SW 1271 (cell line): Measurements from ENCODE around the gene AP1G1.

Source experiments
- DNase-seq, 2 experiments: peaks; one replicate each; lab custom pipeline; 2025; lab: John Stamatoyannopoulos, UW

The AP1G1 gene

DNA sequence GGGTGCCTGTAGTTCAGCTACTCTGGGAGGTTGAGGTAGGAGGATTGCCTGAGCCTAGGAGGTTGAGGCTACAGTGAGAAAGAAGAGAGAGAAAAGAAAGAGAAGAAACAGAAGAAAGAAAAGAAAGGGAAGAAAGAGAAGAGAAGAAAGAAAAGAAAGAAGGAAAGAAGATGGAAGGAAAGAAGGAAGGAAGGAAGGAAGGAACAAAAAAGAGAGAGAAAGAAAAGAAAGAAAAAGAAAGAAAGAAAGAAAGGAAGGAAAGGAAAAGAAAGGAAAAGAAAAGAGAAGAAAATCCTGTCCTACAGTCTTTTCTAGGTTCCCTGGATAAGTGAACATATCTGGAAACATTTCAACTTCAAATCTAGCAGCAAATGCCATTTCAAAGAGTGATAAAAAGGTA, 54.5 kb downstream of the AP1G1 start:
- DNase-seq: no peak

DNA sequence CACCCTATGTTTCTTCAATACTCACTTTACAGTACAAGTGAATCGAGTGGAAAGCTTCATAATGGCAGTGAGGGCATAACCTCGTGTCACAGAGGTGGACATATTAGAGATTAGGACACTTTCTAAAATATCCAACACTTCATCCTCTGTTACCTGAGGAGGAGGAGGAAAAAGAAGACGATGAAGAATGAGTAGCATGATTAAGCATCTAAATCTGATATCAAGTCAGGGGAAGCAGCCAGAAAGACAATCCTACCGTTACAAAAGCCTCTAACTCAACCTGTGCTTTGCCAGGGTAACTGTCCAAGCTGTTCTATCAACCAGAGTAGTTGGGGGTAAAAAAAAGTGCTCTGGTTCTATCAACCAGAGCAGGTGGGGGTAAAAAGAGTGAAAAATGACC, 60.4 kb downstream of the AP1G1 start:
- no peak for DNase-seq

DNA sequence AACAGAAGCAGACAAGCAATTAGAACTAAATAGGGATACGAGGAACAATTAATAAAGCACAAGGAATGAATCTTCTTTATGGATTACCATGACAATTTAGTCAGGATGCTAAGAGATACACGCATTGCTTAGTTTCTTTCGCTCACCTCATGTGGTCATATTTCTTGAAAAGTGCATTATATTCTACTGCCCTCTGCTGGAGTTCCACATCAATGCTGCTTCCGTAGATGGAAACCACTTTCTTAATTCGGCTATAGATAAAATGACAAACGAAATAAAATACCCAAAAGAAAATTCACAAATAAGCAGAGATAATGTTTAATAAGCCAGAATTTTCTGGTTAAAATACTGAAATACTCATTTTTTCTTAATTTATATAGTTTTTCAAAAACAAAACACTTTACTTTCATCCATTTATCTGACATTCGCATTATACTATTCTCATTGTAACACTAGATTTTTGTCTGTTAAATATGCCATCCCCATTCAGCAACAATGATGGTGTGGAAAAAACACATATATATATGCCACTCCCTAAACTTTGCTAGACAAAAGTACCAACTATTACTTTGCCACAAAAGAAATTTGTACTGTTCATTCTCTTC, 62.1 kb downstream of the AP1G1 start:
- DNase-seq: peak in 1 of 2 experiments; percentile 34

DNA sequence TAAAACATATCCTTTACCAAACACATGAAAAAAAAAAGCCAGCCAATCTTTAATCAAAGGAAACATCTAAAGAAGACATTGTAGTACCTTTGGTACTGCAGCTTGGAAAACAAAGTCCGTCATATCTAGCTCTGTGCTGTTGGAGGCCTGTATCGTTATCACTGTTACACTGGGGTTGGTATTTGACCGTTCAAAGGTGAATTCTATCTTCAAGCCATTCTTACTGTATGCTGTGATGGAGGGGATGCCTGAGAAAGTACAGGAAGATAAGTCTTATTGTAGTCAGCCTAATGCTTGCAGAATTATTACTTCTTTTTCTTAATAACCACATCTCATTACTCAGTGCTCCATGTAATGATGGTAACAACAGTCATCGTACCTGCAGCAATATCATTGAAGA, 69.8 kb downstream of the AP1G1 start:
- no peak for DNase-seq

DNA sequence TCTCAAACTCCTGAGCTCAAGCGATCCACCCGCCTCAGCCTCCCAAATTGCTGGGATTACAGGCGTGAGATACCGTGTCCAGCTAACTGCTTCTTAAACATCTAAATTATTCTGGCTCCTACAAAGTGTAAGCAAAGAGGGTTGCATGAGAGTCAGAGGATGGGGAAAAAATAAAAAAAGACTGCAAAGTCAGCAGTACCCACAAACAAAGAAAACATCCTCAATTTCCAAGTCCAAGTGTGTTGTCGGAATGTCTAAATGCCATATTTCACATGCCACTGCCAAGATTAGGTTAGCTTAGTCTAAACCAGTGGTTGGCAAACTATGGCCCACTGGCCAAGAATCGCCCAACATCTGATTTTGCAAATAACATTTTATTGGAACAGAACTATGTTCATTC, 71.1 kb downstream of the AP1G1 start:
- DNase-seq: no peak

DNA sequence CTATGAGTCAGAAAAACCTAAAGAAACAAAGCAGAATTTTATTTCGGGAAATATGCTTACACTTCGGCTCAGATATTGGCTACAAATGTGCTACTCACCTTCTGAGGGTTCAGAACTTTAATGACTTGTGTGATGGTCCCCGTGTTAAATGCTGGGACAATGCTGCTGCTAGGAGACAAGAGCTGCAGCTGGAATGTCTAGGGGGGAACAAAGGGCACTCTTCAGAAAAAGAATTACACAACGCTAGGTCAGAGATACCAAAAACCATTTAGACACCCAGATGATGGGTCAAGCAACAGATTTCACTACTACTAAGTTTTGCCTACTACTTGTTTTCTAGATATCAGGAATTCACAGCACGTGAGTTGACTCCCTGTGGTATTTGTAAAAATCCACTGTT, 74.1 kb downstream of the AP1G1 start:
- no peak for DNase-seq

DNA sequence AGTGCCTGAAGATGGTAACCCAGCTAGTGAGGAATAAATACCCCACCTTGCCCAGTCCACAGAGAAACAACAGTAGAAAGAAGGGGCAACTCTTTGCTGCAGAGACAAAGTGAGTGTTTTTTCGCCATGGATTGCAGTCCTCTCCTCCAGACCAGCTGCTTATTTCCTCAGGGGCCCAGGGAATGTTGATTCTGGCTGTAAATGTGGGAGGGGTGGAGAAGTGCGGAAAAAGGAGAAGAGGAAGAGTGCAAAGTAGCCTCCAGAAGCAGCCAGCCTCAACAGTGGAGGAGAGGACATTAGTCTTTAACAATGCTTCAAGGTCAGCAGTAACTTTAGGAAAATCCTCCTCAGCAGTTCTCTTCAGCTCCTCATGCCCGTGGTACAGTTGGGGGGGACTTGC, 76.0 kb downstream of the AP1G1 start:
- DNase-seq: no peak

DNA sequence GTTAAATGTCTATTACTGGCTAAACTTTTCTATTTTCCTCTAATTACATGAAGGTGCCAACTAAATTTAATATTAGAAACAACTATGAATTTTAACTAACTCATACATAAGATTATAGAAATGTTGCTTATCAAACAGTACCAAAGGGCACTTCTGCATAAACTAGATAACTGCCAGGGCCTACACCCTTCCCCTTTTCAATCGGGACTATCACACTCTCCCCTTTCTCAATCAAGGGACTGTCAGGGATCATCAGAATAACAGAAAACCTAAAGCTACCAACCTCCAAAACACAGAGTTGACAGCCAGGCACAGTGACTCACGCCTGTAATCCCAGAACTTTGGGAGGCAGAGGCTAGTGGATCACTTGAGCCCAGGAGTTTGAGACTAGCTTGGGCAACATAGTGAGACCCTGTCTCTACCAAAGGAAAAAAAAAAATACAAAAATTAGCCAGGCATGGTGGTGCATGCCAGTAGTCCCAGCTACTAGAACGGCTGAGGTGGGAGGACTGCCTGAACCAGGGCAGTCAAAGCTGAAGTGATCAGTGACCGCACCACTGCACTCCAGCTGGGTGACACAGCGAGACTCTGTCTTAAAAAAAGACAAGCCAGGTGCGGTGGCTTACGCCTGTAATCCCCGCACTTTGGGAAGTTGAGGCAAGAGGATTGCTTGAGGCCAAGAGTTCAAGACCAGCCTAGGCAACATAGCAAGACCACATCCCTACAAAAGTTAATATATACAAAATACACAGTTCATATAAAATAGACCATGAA, 80.9 kb downstream of the AP1G1 start:
- DNase-seq: no peak

DNA sequence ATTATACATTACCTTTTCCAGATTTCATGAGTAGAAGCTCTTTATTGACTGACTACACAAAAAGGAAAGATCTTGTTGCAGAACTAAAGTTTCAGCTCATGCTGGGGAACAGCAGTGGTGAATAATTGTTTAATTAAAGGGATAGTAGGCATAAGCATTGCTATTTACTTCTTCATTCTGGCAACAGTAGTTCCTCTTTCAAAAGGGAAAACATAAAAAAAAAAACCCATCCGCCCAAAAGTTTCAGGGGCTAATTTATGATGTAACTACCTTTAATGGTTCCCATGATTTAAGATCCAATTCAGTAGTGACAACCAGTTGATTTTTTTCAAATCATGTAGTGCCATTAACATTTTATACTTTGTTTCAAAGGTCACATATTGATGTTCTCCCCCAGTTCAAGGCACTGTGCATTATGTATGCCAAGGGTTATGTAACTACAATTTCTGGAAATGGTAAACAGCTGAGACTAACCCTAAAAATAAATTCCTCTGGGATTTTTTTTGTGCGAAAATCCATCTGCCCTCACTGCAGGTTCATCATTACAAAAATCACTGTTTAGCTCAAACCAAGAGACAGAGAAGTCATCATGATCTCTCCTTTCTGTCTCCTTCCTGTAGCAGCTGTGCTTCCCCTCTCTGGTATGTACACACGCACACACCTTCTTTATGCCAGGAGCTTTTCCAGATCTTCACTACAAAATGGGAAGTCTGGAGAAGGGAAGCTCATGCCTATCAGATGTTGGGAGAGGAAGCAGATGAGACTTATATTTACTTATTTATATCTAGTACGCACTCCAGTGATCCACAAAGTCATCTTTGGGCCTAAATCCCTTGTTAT, 81.9 kb downstream of the AP1G1 start:
- DNase-seq: no peak

DNA sequence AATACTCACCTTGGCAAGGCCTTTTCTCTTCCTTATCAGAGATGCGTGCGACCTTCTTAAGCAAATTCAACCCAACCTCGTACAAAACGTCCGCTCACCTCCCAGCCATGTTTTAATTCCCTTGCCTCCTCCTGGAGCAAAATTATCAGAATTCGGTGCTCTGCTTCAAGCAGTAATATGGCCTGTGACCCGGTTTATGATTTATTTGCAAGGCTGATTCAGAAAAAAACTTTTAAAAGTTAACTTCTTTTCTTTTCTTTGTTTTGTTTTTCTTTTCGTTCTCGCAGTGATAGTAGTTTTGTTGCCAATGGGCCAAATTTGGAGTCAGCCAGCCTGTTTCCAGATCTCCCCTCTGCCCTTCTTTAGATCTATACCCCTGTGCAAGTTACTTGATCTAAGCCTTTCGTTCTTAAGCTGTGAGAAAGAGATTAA, 84.3 kb downstream of the AP1G1 start, which contains the start of gene PHLPP2:
Gene PHLPP2 (minus strand): TSS at position 382 of the 432 bp plus-strand sequence. CDS start 9,906 bp downstream, outside the sequence.
- no peak for DNase-seq

DNA sequence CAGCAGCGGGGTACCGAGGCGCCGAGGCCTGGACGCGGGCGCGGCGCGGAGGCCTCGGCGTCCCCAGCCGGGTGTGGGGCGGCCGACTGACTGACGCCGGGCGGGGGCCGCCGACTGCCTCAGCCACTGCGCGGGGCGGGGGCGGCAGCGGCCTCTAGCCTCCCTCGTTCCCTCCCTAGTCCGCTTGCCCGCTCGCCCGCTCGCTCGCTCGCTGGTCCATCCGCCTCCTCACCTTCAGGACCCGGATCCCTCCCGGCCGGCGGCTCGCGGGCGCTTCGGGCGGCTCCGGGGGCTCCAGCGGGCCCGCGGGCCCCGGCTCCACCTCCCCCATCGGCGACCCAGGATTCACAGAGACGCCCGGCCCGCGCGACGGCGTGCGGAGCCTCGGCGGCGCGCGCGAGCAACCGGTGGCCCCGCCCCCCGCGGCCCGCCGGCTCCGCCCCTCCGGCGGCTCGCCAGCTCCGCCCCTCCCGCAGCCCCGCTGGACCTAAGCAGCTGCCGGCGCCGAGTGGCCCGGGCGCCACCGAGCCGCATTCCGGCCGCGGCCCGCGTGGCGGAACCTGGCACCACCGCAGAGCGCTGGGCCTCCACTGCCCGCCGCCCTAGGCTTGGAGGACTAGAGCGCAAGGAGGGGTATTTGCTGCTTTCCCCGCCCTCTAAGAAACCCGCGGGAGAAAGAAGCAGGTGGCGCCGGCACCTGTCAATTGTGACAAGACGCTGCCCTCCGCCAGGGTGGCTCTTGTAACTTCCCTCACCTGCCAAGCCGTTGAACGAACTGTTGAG, 84.9 kb downstream of the AP1G1 start:
- DNase-seq: peak; percentile 23 to 67

DNA sequence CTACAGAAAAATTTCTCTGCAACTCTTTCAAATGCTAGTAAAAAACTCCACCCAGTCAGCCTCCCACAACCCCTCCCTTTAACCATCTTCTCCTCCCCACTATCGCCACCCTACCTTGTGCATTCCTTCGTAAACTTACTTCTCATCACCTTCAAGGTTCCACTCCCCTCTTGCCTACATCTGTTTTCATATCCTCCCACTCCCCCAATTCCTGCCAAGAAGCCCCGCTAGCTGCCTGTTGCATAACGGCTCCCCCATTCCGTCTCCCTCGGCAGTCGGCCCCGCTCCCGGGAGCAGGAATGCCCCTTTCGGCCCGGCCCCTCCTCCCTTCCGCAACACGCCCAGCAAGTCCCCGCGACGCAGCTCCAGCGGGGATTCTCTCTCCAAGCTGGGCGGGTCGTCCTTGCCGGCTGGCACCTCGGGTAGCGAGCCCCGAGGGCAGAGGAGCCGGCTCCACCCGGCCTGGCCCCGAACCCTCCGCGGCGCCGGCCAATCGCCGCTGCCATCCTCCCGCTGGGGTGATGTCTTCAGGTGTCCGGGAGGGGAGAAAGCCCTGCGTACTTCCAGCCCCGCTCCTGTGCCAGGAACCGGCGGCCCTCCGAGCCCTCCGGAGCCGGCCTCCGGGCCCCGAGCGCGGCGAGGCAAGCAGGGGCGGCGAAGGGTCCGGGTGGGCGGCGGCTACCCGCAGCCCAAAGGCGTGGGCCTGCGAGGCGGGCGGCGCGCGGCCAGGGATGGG, 85.7 kb downstream of the AP1G1 start:
- peak; percentile 75 to 77 for DNase-seq

DNA sequence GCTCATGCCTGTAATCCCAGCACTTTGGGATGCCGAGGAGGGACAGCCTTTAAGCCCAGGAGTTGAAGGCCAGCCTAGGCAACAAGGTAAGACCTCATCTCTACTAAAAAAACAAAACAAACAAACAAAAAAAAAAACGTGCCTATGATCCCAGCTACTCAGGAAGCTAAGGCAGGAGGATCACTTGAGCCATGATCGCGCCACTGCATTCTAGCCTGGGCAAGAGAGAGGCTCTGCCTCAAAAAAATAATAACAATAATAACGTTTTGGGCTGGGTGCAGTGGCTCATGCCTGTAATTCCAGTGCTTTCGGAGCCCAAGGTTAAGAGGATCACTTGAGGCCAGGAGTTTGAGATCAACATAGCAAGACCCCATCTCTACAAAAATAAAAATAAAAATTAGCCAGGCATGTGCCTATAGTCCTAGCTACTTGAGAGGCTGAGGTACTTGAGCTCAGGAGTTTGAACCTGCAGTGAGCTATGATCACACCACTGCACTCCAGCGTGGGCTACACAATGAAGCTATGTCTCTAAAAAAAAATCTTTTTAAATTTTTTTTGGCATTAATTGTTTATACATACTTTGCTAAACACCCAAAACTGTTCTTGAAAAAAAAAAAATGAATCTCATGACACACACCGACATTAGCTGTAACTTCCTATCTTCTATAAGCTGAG, 87.4 kb downstream of the AP1G1 start:
- no peak for DNase-seq

DNA sequence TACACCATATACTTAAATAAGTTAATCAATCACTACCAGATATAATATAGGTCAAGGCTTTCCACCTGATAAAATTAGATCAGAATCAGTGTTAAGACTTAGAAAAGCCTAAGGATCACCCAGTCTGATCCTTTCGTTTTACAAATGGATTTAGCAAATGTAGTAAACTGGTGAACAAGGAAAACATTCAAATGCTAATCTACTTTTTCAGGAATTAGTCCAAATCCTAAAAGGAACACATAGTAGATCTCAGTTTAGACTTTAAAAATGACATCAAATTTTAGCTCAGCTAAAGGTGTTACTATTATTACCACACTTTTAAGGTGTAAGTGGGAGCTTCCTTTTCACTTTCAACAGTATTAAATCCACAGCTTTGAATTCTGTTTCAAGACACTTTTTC, 96.1 kb downstream of the AP1G1 start:
- DNase-seq: no peak

DNA sequence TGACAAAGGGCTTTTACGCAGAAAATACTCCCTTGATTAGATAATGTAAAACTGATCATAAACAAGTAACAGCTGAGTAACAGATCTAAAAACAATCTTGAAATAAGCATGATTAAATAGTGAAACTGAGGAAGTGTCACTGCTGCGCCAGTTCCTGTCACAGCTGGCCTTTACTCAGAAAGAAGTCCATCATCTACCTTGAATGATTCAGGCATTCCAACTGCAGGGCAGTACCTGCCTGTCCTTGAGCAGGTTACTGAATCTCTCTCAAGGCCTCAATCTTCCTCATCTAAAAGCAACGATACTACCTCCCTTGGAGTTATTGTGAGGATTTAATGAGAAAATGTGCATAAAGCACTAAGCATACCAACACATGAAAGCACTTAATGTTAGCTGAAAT, 96.8 kb downstream of the AP1G1 start:
- DNase-seq: no peak

DNA sequence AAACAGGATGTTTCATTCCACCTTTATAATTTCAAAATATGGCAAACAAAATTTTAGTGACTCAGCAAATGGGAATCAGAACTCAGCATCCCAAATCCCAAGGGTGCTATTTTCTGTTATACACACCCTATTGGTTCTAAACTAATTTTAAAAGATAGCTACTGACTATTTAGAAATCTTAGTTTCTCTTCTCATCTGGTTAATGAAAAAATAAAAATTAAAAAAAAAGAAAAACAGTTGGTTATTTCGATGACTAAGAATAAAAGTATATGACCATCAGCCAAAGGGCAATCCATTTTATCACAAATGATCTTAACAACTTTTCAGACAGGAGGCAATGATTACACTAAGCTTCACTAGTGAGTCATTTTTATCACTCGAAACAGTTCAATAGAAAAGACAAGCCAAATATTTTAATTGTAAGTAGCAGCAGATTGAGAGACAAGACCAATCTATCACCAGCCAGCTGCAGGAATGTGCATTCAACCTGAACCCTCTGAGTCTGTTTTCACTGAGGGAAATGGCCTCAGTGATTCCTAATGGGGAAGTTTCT, 99.3 kb downstream of the AP1G1 start:
- DNase-seq: no peak

DNA sequence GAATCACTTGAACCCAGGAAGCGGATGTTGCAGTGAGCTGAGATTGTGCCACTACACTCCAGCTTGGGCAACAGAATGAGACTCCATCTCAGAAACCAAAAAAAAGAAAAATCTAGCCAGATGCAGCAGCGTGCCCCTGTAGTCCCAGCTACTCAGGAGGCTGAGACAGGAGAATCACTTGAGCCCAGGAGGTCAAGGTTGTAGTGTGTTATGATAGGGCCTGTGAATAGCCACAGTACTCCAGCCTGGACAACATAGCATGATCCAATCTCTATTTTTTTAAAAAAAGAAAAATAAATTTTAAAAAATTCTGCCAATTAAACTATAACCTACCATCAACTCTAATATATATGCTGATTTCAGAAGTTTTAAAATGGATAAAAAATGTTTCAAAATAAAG, 99.9 kb downstream of the AP1G1 start:
- no peak for DNase-seq

DNA sequence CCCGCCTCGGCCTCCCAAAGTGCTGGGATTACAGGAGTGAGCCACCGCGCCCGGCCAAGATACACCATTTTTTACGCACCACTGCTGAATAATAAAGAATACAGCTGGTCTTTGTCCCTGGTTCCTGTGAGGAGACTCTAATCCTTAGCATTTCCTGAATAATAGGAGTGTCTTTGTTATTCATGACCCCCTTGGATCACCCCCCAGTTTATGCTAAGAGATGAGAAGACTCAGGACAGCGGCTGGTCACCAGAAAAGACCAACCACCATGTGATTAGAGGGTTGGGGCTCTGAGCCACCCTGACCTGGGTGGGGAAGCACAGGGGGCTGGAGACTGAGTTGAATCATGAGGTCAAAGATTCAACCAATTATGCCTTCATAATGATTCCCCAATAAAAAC, 101.4 kb downstream of the AP1G1 start:
- DNase-seq: no peak

DNA sequence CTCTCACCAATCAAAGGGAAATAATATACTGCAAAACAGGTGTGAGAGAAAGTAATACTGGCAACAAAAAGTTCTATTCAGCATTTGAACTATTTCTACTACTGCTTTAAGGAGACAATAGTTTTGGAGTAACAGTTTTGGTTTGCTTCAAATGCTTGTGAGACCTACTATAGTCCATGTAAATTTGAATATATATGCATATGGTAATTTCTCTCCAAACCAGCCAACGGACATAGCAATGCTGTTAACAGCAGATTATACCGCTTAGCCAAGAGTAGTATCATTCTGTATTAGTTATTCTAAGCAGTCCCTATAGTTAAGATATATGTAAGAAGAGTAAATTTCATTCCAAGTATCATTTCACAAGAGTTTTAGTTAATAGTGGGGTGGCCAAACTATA, 102.6 kb downstream of the AP1G1 start:
- DNase-seq: no peak

DNA sequence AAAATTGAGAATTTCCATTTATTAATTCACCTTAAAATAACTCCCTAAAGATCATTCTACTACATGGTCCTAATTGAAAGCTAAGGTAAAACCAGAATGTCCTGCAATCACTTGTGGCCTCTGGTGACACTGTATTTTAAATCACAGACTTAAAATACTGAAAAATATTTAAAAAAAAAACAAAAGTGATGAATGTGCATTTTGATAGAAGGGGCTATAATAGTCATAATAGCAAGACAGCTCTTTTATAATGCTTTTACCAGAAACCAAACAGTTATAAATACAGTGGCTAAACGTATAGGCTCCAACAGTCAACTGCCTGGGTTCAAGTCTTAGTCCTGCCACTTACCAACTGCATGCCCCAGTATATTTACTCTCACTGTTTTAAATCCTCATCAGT, 105.3 kb downstream of the AP1G1 start:
- no peak for DNase-seq
